ENCODE data around the gene HOXB6.

The HOXB6 gene

GRCh38 chr17:48634493-48635208, 29.9 kb upstream of the HOXB6 start:
- no peak for DNase-seq (ENCODE audit: low read depth)

- no peak for DNase-seq (ENCODE audit: low read depth)
Observed at GRCh38 chr17:48633266-48633677, 28.5 kb upstream of the HOXB6 start.

DNA sequence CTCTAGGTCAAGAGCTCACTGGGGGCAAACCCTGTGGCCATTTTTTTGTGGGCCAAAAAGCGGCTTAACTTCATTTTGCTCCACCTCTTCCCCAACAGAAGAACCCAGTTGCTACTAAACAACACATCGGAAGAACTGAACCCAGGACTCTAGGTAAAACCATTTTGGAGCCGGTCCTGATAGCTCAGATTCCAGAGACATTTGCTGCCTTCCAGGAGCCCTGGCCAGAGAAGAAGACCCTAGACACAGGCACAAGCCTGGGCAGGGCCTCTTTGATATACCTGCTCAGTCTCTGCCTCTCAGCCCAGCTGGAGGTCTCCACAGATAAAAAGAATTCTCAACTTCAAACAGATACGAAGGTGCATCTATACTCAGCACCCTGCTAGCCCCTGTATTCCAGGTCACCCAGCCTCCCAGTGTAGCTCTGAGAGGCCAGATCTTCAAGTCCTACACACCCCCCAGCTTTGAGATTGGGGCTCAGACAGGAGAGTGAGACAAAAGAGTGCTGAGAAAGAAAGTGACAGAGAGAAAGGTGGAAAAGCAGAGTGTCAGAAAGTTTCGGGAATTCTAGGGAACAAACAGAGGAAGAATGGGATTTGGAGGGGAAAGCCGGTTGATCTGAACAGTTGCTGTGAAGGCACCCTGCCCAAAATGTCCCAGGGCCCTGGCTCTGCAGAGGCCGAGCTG, 27.9 kb upstream of the HOXB6 start:
- DNase-seq (ENCODE audit: low read depth) = no peak

DNA sequence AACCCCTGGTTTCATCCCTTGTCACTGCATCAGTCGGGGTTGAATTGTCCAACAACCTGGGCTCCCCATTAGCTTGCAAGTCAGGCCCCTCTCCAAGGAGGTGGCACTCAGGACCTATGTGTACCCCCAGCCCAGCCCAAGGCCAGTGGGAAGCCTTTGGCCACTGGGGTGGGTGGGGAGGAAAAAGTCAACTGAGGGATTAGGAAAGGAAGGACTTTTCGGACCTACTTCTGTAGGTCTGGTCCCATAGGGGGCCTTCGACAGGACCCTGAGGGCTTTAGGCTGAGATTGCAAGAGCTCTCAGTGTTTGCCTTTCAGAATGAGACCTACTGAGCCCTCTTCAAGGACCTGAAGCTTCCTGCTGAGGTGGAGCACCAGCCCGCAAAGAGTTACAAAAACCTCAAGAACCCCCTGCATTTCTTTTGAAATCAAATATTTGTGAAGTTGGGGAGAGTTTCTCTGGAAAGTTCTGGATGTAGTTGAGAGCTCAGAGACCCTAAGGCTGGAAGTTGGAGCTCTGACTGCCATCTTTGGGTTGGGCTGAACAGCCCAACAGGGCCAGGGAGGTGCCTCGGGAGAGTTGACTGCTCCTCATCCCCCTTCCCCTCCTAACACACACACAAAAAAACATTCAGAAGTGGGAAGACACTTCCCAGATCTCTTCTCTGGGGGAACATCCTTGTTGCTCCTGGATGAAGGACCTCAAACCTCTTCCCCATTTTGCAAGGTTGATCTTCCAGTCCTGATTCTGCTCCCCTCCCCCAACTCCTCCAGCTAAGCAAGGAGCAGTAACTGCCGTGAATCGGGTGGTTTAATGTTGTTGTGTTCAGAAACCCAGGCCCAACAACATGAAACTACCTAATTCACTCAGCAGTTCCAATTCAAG, 27.1 kb upstream of the HOXB6 start:
- no peak for DNase-seq (ENCODE audit: low read depth)

GRCh38 chr17:48630925-48631692, 26.3 kb upstream of the HOXB6 start:
- DNase-seq (ENCODE audit: low read depth) = no peak

GRCh38 chr17:48630009-48630924, 25.5 kb upstream of the HOXB6 start:
- DNase-seq (ENCODE audit: low read depth) = no peak

- DNase-seq (ENCODE audit: low read depth) = no peak
Observed at GRCh38 chr17:48629411-48629759, 24.6 kb upstream of the HOXB6 start.

DNA sequence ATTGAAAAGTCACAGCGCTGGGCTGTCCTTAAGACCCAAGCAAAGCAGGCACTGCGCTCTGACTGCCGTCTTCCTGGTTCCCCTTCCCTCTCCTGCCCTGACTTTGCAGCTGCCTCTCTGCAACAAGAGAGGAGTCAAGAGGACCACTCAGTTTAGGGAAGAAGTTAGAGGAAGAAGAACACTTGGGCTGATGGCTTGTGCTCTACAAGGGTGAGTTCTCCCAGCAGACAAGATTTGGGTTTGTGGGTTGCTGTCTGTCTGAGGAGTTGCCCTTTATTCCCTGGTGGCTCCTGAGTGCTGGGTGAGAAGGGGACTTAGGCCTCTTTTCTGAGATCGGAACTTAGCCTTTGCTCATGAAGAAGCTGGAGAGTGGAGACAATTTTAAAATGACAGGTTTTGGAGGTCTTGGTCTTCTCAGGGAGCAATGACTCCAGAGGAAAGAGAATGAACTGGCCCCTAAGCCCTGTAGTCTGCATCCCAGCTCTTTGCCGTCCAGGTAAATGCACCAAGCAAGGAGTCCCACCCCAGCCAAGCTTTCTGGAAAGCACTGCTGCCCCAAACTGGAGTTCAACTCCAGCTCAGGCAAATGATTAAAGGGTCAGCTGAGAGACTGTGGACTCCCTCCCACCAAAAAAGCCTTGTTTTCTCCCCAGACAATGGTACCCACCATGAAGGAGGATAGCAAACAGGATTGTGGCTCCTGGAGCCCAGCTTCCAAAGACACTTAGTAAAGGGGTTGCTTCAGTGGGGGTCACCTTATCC, 24.0 kb upstream of the HOXB6 start:
- no peak for DNase-seq (ENCODE audit: low read depth)

GRCh38 chr17:48627623-48628521, 23.1 kb upstream of the HOXB6 start:
- DNase-seq (ENCODE audit: low read depth) = no peak

GRCh38 chr17:48627118-48627597, 22.4 kb upstream of the HOXB6 start:
- no peak for DNase-seq (ENCODE audit: low read depth)

DNA sequence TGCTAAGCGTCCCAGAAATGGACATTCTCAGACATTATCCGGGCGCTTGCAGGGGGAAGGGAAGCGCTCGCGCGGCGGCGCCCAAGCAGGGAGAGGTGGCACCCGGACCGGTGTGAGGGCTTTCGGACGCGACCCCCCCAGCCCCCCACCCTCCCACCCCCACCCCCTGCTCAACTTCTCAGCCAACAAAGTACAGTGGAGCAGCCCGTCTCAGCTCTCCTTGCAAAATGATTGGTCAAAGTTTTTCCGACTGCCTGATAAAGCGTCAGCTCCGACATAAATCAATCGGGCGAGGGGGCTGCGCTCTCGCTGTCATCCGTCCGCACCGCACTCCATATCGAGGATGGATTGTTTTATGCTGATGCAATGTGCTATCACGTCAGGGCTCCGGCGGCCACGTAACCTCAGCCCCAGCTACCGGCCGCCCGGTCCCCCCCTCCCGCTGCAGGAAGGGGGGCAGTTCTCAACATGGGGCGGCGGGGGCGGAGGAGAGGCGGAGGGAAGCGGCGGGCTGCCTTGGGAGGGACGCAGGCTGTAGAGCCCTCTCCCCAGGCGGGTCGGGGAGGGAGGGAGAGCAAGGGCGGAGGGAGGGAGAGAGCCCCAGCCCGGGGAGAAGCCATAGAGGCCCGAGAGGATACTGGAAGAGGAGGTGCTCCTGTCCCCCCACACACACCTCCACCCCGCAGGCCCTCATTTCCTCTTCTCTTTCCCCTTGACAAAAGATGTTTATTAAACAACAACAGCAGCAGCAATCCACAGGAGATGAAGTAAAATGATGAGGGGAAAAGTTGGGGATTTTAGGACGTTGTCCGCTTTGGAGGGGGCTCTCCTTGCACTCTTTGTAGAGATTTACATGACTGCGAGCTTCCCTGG, 21.7 kb upstream of the HOXB6 start, which contains the start of gene HOXB9:
HOXB9 (minus strand) TSS at position 114 of the 873 bp plus-strand sequence; CDS start at position 25, 89 bp downstream.
- DNase-seq (ENCODE audit: low read depth) = peak; percentile 41

- no peak for DNase-seq (ENCODE audit: low read depth)
Observed at GRCh38 chr17:48625495-48626244, 20.9 kb upstream of the HOXB6 start.

DNA sequence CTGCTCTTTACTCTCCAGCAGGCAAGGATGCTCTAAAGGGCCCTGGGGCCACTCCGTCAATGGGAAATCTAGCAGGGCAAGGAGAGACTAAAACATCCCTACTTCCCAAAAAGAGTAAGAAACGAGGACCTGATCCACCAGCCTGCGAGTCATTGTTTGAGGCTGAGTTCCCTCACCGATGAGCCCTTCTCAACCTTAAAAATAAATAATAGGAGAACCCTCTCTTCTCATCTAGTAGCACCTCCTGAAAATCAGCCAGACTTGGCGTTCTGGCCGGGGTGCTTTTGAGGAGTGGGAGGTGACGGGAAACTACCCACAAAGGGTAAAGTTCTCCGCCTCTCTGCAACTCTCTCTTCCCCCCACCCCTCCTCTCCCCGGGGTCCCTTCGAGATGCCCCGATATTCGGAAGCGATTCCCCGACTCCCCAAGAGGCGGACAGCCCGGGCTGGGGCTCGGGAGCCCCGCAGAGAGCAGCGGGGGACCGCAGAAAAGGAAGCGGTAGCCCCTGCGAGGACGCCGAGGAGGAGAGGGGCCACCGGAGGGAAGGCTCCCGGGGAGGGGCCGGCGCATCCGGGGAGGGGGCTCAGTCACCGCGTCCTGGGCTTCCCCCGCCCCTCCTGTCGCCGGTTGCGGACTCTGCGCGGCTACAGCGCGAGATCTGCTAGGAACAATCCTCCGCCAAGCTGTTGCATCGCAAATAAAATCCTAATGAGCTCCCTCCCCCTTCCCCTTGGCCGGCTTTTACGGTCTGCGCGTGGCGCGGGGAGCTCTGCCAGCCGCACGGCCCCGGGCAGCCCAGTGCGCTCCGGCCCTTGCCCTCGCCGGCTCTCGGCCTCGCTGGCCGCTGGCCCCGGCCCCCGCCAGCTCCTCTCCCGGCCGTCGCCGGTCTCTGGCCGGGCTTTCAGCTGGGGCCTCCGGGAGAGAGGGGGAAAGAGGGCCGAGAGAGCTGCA, 20.0 kb upstream of the HOXB6 start:
- DNase-seq (ENCODE audit: low read depth) = no peak

DNA sequence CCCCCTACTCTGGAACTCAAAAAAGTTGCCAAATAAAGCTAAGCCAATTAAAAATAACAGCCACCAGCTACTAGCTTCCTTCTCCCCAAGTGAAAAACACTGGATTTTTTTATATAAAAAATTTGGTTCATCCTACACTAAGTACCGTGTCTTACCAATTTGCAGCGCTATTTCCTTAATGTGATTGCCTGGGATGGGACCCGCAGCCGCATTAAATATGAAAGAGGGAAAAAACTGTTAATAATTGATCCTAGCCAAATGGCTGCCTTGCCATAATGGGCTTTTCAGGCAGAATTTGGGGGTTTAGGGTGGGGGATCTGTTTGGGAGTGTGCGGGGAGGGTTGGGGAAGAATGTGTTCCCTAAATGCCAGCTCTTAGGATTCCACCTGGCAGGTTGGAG, 19.3 kb upstream of the HOXB6 start:
- no peak for DNase-seq (ENCODE audit: low read depth)

DNA sequence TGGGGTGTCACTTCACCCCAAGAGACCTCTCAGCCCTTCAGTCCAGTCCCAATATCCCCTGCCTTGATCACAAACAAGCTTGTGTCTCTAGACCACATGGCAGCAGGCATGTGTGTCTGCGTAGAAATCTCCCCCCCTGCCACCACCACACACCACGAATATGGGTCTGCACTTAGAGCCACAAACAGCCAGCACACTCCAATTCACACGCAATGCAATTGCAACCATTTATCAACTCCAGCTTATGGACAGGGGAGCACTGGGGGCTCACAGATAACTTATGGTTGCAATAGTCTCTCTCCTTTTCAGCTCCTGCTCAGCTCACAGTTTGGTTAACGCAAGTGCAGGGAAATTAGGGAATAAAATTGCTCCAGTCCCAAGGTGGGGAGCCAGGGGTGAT, 18.8 kb upstream of the HOXB6 start:
- DNase-seq (ENCODE audit: low read depth) = no peak

GRCh38 chr17:48622857-48623256, 18.1 kb upstream of the HOXB6 start:
- DNase-seq (ENCODE audit: low read depth) = no peak
